Fibroblast of mammary gland (primary cell): ENCODE data around the gene LUC7L.
"Not testable (repeated sequence)": the region's sequence is repeated elsewhere in the genome, so short reads cannot be mapped to it uniquely, and the experiment has no call there.

ENCODE experiments used
- DNase-seq: peaks from one replicate; pipeline ENCODE4 v3.0.0-alpha.2; 2010; ENCODE audit warnings: low read depth
- H3K4me3 ChIP-seq: 2 replicates; pipeline ENCODE4 v1.5.1; 2011; ENCODE audit warnings: low read depth, mild to moderate bottlenecking, low read length, moderate library complexity; ENCODE audit not compliant: control insufficient read depth
- CTCF ChIP-seq: conservative IDR thresholded peaks from 2 replicates; pipeline ENCODE4 v1.5.1; 2011; ENCODE audit warnings: low read depth, low read length, inconsistent platforms; ENCODE audit not compliant: control insufficient read depth, insufficient read depth

Gene LUC7L

GRCh38 chr16:229731-230281 lies 557 bp upstream of the LUC7L start:
- no peak for DNase-seq
- TF ChIP-seq CTCF: no peak
- peak overlapping the region; percentile 77 for H3K4me3 ChIP-seq

- no peak for TF ChIP-seq CTCF
- H3K4me3 ChIP-seq: peak overlapping the region; percentile 77
- DNase-seq: no peak
Observed at GRCh38 chr16:228151-228851, 948 bp downstream of the LUC7L start.

DNA sequence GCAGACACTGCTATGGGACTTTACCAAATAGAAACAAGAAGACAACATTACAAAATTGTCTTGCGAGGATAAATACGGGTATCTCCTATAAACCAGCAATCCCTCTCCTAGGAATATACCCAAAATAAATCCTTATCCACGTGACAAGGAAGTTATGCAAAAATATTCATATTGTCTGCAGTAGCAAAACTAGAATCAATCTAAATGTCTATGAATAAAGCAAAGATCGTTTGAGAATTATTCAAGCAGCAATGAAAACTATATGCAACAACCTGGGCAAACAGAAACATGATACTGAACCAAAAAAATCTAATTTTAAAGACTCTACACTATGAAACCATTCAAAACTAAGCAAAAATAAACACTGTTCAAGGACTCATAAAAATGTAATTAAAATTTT lies 9.2 kb downstream of the LUC7L start:
- no peak for DNase-seq
- H3K4me3 ChIP-seq: no peak overlapping the region
- TF ChIP-seq CTCF: no peak

DNA sequence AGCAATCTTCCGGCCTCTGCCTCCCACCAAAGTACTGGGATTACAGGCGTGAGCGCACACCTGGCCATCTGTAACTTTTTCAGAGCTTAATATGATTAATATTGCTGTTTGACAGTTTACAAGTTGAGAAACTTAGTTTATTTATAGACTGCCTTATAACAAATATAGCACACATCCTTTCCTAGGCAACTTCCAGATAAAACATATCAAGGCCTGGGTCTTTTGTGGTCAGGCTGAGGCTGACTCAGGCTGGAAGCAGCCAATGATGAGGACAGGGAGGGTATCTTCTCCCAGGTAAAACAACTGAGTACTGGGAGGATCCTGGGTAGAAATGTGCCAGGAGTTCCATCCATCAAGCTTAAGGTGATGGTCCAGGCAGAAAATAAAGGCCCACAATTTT lies 16.2 kb downstream of the LUC7L start:
- H3K4me3 ChIP-seq: no peak overlapping the region
- no peak for DNase-seq
- no peak for TF ChIP-seq CTCF

GRCh38 chr16:211631-212180 lies 17.5 kb downstream of the LUC7L start:
- not testable (repeated sequence) for H3K4me3 ChIP-seq, DNase-seq

GRCh38 chr16:209359-209758 lies 19.9 kb downstream of the LUC7L start:
- DNase-seq, H3K4me3 ChIP-seq: not testable (repeated sequence)

DNA sequence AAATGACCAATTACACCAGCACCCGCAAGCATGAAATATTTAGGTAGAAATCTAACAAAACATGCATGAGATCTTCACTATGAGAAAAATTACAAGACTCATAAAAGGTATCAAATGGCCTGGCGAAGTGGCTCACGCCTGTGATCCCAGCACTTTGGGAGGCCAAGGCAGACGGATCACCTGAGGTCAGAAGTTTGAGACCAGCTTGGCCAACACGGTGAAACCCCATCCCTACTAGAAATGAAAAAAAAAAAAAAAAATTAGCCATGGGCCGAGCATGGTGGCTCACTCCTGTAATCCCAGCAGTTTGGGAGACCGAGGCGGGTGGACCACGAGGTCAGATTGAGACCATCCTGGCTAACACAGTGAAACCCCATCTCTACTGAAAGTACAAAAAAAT lies 25.2 kb downstream of the LUC7L start:
- not testable (repeated sequence) for DNase-seq, H3K4me3 ChIP-seq

GRCh38 chr16:203246-203645 lies 26.0 kb downstream of the LUC7L start:
- no peak for TF ChIP-seq CTCF
- H3K4me3 ChIP-seq: no peak overlapping the region
- no peak for DNase-seq
